DND-41 (cell line): ENCODE results near the gene UGDH.

Experiments used
- ATAC-seq: fragments of 200-7000 bp; cut with Tn5 transposase; 3 replicates; pipeline ENCODE4 v1.9.1; 2021; ENCODE audit warnings: low read depth; ENCODE audit not compliant: insufficient read depth
- DNase-seq: peaks from one replicate; pipeline ENCODE4 v3.0.0-alpha.2; 2020
- H2AFZ ChIP-seq: 2 replicates; pipeline ENCODE4 v1.6.0; 2012; ENCODE audit warnings: low read depth, low read length
- H3K27ac ChIP-seq: 2 replicates; pipeline ENCODE4 v1.5.1; 2012; ENCODE audit warnings: low read length, inconsistent platforms
- H3K27me3 ChIP-seq: fragments of 200-600 bp; sonication (generic); 2 replicates; pipeline ENCODE4 v1.6.0; 2012; ENCODE audit warnings: low read length, mild to moderate bottlenecking, inconsistent platforms; ENCODE audit not compliant: insufficient read depth, poor library complexity
- H3K36me3 ChIP-seq: 2 replicates; pipeline ENCODE4 v1.5.1; 2012; ENCODE audit warnings: low read length, inconsistent platforms; ENCODE audit not compliant: insufficient read depth
- H3K4me1 ChIP-seq: 2 replicates; pipeline ENCODE4 v1.5.1; 2012; ENCODE audit warnings: mild to moderate bottlenecking, low read length; ENCODE audit not compliant: insufficient read depth
- H3K4me2 ChIP-seq: 2 replicates; pipeline ENCODE4 v1.6.0; 2012; ENCODE audit warnings: mild to moderate bottlenecking, moderate library complexity, low read length, inconsistent platforms; ENCODE audit not compliant: insufficient read depth
- H3K4me3 ChIP-seq, 2 experiments: fragments of 200-600 bp in 1 of 2; shearing (Covaris generic) in 1 of 2; 2 replicates each; pipeline ENCODE4 v1.5.1; 2012 to 2016; ENCODE audit warnings: inconsistent platforms in 2 of 2, low read length in 2 of 2, mild to moderate bottlenecking in 2 of 2, low read depth in 1 of 2, moderate library complexity in 1 of 2
- H3K79me2 ChIP-seq: 2 replicates; pipeline ENCODE4 v1.6.0; 2012; ENCODE audit warnings: low read length, inconsistent platforms; ENCODE audit not compliant: insufficient read depth
- H3K9ac ChIP-seq: 2 replicates; pipeline ENCODE4 v1.6.0; 2012; ENCODE audit warnings: low read depth, mild to moderate bottlenecking, inconsistent platforms, low read length, moderate library complexity
- H3K9me3 ChIP-seq: 2 replicates; pipeline ENCODE4 v1.5.1; 2012; ENCODE audit warnings: low read length, moderate library complexity, mild to moderate bottlenecking, inconsistent platforms; ENCODE audit not compliant: insufficient read depth, severe bottlenecking
- H4K20me1 ChIP-seq: 2 replicates; pipeline ENCODE4 v1.6.0; 2012; ENCODE audit warnings: low read length; ENCODE audit not compliant: insufficient read depth
- EZH2 ChIP-seq: IDR thresholded peaks from 3 replicates; pipeline ENCODE4 v1.6.1; 2012; ENCODE audit warnings: borderline replicate concordance, low read depth, mild to moderate bottlenecking, moderate library complexity, low read length, inconsistent platforms; ENCODE audit not compliant: severe bottlenecking
- TF ChIP-seq, protein P1 (sequence below): IDR thresholded peaks from 2 replicates; pipeline ENCODE4 v1.5.1; 2012; ENCODE audit warnings: borderline replicate concordance, low read length, moderate library complexity, mild to moderate bottlenecking; ENCODE audit not compliant: poor library complexity, severe bottlenecking; ENCODE audit errors: extremely low read depth

UGDH gene

DNA sequence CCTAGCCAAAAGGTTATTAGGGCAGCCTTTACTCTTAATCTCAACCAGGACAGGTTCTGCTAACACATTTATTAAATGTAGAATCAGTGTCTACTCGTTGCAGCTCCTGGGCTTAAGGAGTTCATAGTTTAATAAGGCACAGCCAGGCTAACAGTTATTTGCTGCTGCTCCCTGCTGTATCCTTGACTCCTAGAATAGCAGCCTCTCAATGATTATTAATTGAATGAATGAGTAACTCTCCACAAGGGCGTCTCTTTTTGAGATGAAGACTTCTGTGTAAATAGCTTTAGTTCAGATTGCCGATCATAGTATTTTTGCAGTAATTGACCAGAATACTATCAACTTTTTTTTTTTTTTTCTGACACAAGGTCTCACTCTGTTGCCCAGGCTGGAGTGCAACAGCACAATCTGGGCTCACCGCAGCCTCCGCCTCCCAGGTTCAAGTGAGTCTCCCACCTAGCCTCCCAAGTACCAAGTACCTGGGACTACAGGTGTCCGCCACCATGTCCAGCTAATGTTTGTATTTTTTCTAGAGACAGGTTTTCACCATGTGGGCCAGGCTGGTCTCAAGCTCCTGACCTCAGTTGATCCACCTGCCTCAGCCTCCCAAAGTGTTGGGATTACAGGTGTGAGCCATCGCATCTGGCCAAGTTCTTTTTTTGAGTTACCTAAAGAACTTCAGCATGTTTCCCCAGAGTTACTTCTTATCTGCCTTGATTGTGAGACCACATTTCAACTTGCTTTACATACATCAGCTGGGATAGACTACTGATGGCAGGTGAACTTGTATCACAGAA is 2.9 kb downstream of the UGDH start:
- H3K27ac ChIP-seq, result no peak overlapping the region
- DNase-seq, result no peak
- no peaks in the 10 kb centered on the region for H3K27me3 ChIP-seq
- H3K9me3 ChIP-seq, result no peaks in the 10 kb centered on the region
- H3K4me1 ChIP-seq, result peaks cover 24% of the 10 kb centered on the region
- H3K36me3 ChIP-seq, result no peaks in the 10 kb centered on the region
- ATAC-seq, result no peak
- no peak overlapping the region for H2AFZ ChIP-seq
- H3K4me3 ChIP-seq, result no peak overlapping the region
- no peaks in the 10 kb centered on the region for H3K79me2 ChIP-seq
- H3K9ac ChIP-seq, result no peak overlapping the region
- H4K20me1 ChIP-seq, result no peaks in the 10 kb centered on the region
- no peak overlapping the region for H3K4me2 ChIP-seq
- TF ChIP-seq EZH2, result no peak
- TF ChIP-seq, protein P1, sequence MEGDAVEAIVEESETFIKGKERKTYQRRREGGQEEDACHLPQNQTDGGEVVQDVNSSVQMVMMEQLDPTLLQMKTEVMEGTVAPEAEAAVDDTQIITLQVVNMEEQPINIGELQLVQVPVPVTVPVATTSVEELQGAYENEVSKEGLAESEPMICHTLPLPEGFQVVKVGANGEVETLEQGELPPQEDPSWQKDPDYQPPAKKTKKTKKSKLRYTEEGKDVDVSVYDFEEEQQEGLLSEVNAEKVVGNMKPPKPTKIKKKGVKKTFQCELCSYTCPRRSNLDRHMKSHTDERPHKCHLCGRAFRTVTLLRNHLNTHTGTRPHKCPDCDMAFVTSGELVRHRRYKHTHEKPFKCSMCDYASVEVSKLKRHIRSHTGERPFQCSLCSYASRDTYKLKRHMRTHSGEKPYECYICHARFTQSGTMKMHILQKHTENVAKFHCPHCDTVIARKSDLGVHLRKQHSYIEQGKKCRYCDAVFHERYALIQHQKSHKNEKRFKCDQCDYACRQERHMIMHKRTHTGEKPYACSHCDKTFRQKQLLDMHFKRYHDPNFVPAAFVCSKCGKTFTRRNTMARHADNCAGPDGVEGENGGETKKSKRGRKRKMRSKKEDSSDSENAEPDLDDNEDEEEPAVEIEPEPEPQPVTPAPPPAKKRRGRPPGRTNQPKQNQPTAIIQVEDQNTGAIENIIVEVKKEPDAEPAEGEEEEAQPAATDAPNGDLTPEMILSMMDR, result no peak

DNA sequence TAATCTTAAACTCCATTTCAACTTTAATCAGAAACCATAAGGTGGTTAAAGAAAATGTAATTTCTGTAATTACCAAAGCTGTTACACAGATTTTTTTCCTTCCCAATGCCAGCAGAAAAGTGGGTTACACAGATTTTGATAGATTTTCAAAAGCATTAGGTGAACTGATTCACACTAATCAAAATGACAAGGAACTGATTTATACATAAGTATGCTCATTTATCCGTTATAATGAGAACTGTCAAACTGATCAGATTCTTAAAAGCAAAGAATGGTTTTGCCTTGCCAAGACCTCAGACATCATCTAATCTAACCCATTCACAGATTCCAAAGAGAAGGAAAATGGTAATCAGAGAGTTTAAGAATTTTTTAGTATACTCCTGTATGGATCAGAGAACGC is 5.2 kb downstream of the UGDH start:
- Histone ChIP-seq H3K9ac (no peak overlapping the region), H2AFZ (no peak overlapping the region)

DNA sequence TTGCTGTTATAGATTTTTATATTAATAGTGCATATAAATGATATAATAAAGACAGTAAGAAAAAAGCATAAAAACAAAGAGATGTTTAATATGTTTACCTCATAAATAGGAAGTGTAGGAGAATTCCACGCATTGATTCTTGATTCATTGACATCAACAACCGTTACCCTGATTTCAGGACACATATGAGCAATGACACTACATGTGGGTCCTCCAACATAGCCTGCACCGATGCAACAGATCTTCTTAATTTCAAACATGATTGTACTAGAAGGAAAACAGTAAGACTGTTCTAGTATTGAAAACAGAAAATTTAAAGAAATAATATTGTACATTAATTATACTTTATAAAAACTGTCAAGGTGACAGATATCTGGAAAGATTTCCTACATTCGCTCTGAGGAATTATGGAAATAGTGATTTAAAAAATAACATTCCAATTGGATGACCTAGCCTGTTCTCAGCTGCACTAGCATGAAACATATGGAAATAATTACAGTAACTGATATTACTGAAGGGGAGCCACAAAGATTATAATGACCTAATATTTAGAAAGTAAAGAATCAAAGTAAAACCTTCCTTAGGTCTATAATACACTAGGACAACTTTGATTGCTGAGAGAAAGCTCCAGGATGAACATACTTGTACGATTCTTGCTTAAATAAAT is 5.9 kb downstream of the UGDH start:
- H3K9me3 ChIP-seq, result no peaks in the 10 kb centered on the region
- peaks cover 8% of the 10 kb centered on the region for H3K4me1 ChIP-seq
- H3K4me3 ChIP-seq, result no peak overlapping the region
- no peak overlapping the region for H3K9ac ChIP-seq
- no peak overlapping the region for H3K4me2 ChIP-seq
- H3K36me3 ChIP-seq, result no peaks in the 10 kb centered on the region
- no peak for DNase-seq
- H3K79me2 ChIP-seq, result no peaks in the 10 kb centered on the region
- no peak overlapping the region for H2AFZ ChIP-seq
- H3K27me3 ChIP-seq, result no peaks in the 10 kb centered on the region
- TF ChIP-seq EZH2, result no peak
- H3K27ac ChIP-seq, result no peak overlapping the region
- ATAC-seq, result no peak
- H4K20me1 ChIP-seq, result no peaks in the 10 kb centered on the region

More for the DNA sequence above, 5.2 kb downstream of the UGDH start:
- Histone ChIP-seq H3K79me2 (no peaks in the 10 kb centered on the region), H3K9me3 (no peaks in the 10 kb centered on the region), H4K20me1 (no peaks in the 10 kb centered on the region), H3K4me2 (no peak overlapping the region), H3K4me3 (no peak overlapping the region), H3K36me3 (no peaks in the 10 kb centered on the region), H3K4me1 (peaks cover 13% of the 10 kb centered on the region), H3K27me3 (no peaks in the 10 kb centered on the region), H3K27ac (no peak overlapping the region)
- no peak for TF ChIP-seq EZH2
- TF ChIP-seq, protein P1, result no peak
- ATAC-seq (no peak), DNase-seq (no peak)

DNA sequence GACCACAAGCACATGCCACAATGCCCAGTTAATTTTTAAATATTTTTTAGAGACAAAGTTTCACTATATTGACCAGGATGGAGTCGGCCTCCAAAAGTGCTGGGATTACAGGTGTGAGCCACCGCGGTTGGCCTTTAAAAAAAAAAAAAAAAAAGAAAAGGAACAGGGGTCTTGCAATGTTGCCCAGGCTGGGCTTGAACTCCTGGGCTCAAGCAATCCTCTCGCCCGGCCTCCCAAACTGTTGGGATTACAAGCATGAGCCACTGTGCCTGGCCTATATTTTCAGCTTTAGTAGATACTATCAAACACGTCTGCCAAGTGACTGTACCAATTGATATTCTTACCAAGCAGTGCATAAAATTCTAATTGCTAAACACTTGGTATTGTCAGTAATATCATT is 8.8 kb downstream of the UGDH start:
- Histone ChIP-seq H3K9me3 (no peaks in the 10 kb centered on the region), H3K4me3 (no peak overlapping the region), H3K27ac (no peak overlapping the region), H3K4me1 (no peaks in the 10 kb centered on the region), H3K27me3 (no peaks in the 10 kb centered on the region), H4K20me1 (no peaks in the 10 kb centered on the region), H3K9ac (no peak overlapping the region), H3K79me2 (no peaks in the 10 kb centered on the region), H3K4me2 (no peak overlapping the region), H2AFZ (no peak overlapping the region), H3K36me3 (no peaks in the 10 kb centered on the region)
- ATAC-seq, result no peak
- no peak for DNase-seq
- TF ChIP-seq, protein P1, result no peak
- no peak for TF ChIP-seq EZH2
